Measurements from ENCODE around the gene AUTS2. TPM values are rescaled to one million over a fixed set of nuclear protein-coding genes. Genes with fewer than 3 reads are reported as not detected.
A peak's percentile ranks its signal among the peaks of the same experiment; 100 is the strongest.

The AUTS2 gene
- total RNA-seq, 1 donor from 2014 or later, result 94.1 TPM

GRCh38 chr7:69929622-69930021 is 331.3 kb downstream of the AUTS2 start:
- Mint-ChIP-seq H3K27ac (no peak overlapping the region), H3K27me3 (no peaks in the 10 kb centered on the region), H3K36me3 (no peaks in the 10 kb centered on the region), H3K4me1 (ENCODE audit: unreplicated experiment) (peaks cover 8% of the 10 kb centered on the region), H3K9me3 (no peaks in the 10 kb centered on the region), H3K4me3 (no peak overlapping the region)
- no peak for TF ChIP-seq CTCF (conservative IDR thresholded peaks at IDR 0.05)
- no peak for DNase-seq (ENCODE audit: extremely low spot score, unreplicated experiment)

DNA sequence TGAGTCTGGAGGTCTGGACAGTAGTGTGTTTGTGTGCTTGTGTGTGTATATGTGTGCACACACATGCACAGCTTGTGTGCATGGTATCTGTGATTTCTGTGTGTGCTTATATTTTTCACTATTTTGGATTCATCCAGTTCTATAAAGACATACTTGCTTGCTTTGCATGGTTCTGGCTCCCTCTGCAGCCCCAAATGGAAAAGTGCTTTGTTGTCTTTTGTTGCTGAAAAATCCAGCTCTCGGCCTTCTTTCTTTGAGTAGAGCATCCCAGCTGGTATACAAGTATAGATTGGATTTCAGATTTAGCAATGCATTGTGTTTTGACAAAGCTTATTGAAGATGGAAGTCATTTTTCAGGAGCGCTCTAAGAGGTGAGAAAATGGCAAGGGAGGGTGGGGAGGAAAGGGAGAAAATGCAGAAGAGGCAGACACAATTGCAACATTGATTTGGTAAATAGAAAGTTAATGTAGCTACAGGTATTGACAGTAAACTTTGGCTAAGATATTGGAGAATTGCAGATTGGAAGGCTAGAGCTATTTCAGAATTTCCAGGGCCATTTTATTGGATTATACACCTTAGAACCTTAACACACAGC is 333.9 kb downstream of the AUTS2 start:
- H3K27ac Mint-ChIP-seq, result no peak overlapping the region
- peaks cover 20% of the 10 kb centered on the region for H3K4me1 Mint-ChIP-seq (ENCODE audit: unreplicated experiment)
- no peaks in the 10 kb centered on the region for H3K9me3 Mint-ChIP-seq
- no peaks in the 10 kb centered on the region for H3K27me3 Mint-ChIP-seq
- TF ChIP-seq CTCF (conservative IDR thresholded peaks at IDR 0.05), result peak; percentile 83
- no peak for DNase-seq (ENCODE audit: extremely low spot score, unreplicated experiment)
- no peaks in the 10 kb centered on the region for H3K36me3 Mint-ChIP-seq
- H3K4me3 Mint-ChIP-seq, result no peak overlapping the region

- TF ChIP-seq CTCF (conservative IDR thresholded peaks at IDR 0.05), result no peak
- DNase-seq (ENCODE audit: extremely low spot score, unreplicated experiment), result no peak
- Mint-ChIP-seq H3K27me3 (no peaks in the 10 kb centered on the region), H3K4me3 (no peak overlapping the region), H3K36me3 (no peaks in the 10 kb centered on the region), H3K4me1 (ENCODE audit: unreplicated experiment) (peaks cover 20% of the 10 kb centered on the region), H3K27ac (peak overlapping the region; percentile 0), H3K9me3 (no peaks in the 10 kb centered on the region)
Measured at GRCh38 chr7:69934144-69934903, 336.0 kb downstream of the AUTS2 start.

GRCh38 chr7:69935107-69935506 is 336.8 kb downstream of the AUTS2 start:
- Mint-ChIP-seq H3K36me3 (no peaks in the 10 kb centered on the region), H3K4me1 (ENCODE audit: unreplicated experiment) (peaks cover 20% of the 10 kb centered on the region), H3K4me3 (no peak overlapping the region), H3K27ac (peak overlapping the region; percentile 0), H3K27me3 (no peaks in the 10 kb centered on the region), H3K9me3 (no peaks in the 10 kb centered on the region)
- DNase-seq (ENCODE audit: extremely low spot score, unreplicated experiment), result no peak
- TF ChIP-seq CTCF (conservative IDR thresholded peaks at IDR 0.05), result no peak

GRCh38 chr7:69937097-69937496 is 338.8 kb downstream of the AUTS2 start:
- TF ChIP-seq CTCF (conservative IDR thresholded peaks at IDR 0.05), result no peak
- no peaks in the 10 kb centered on the region for H3K36me3 Mint-ChIP-seq
- no peak overlapping the region for H3K4me3 Mint-ChIP-seq
- no peak overlapping the region for H3K27ac Mint-ChIP-seq
- no peak for DNase-seq (ENCODE audit: extremely low spot score, unreplicated experiment)
- H3K27me3 Mint-ChIP-seq, result no peaks in the 10 kb centered on the region
- peaks cover 38% of the 10 kb centered on the region for H3K4me1 Mint-ChIP-seq (ENCODE audit: unreplicated experiment)
- no peaks in the 10 kb centered on the region for H3K9me3 Mint-ChIP-seq
